ENCODE results near the gene ZKSCAN7. TPM values are rescaled to one million over a fixed set of nuclear protein-coding genes. Genes with fewer than 3 reads are reported as not detected.

Gene ZKSCAN7
- total RNA-seq, 1 donor from 2014 or later: 9.2 TPM

DNA sequence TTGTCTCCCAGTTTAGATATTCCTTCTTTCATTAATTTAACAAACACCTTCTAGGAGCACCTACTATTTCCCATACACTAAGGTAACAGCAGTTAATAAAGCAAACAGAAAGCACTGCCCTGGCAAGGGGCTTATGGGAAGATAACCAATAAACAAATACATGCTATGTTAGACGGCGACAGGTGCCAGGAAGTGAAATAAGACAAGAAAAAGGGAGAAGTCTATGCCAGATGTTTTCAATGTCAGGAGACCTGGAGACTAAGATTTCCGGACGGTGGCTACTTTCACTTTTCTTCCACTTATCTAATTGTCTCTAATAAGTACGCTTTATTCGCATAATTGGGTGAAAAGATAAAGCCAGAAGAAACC, 45.0 kb upstream of the ZKSCAN7 start:
- Mint-ChIP-seq H3K36me3 (ENCODE audit: low read depth) (peaks cover 23% of the 10 kb centered on the region), H3K4me3 (peak overlapping the region; percentile 95), H3K9me3 (peaks cover 2% of the 10 kb centered on the region), H3K27me3 (no peaks in the 10 kb centered on the region), H3K27ac (peak overlapping the region; percentile 92), H3K4me1 (peaks cover 40% of the 10 kb centered on the region)
- POLR2A ChIA-PET: interaction anchor here (1.1 to 2.1 kb wide), 9 partner anchors 8 to 466 kb away, joined by 3 to 19 read pairs (median 10); partner anchors contain the start of genes EXOSC7, KIAA1143, KIF15 and TCAIM
- intact Hi-C loops (cut with micrococcal nuclease): loop anchor here (1.0 to 5.0 kb wide), 8 partner anchors 33 to 1223 kb away; partner anchors contain the start of genes ABHD5, KIAA1143, KIF15 and SNRK
- CTCF ChIA-PET: interaction anchor here (0.6 kb wide), 1 partner anchor 45 kb away, joined by 3 read pairs; the partner anchor contains the start of gene ZKSCAN7
- no peak for DNase-seq
- no peak for TF ChIP-seq CTCF (IDR thresholded peaks at IDR 0.05)
- peak; percentile 30 for ATAC-seq (ENCODE audit: low read depth)

- CTCF ChIA-PET: interaction anchor here (1.4 to 1.5 kb wide), 2 partner anchors 21 to 33 kb away, joined by 4 read pairs; no protein-coding TSS in a partner anchor
- peaks cover 11% of the 10 kb centered on the region for H3K36me3 Mint-ChIP-seq (ENCODE audit: low read depth)
- H3K9me3 Mint-ChIP-seq: no peaks in the 10 kb centered on the region
- intact Hi-C loops (cut with micrococcal nuclease): loop anchor here (2.0 to 5.0 kb wide), 5 partner anchors 114 to 1224 kb away; partner anchors contain the start of genes ABHD5, SNRK, TCAIM and TMEM42
- peaks cover 42% of the 10 kb centered on the region for H3K4me1 Mint-ChIP-seq
- DNase-seq (no peak), ATAC-seq (ENCODE audit: low read depth) (no peak)
- TF ChIP-seq CTCF (IDR thresholded peaks at IDR 0.05): no peak
- peak overlapping the region; percentile 95 for H3K4me3 Mint-ChIP-seq
- no peaks in the 10 kb centered on the region for H3K27me3 Mint-ChIP-seq
- H3K27ac Mint-ChIP-seq: peak overlapping the region; percentile 92
- POLR2A ChIA-PET: interaction anchor here (0.6 to 2.1 kb wide), 20 partner anchors 9 to 465 kb away, joined by 3 to 19 read pairs (median 6); partner anchors contain the start of genes EXOSC7, KIAA1143, KIF15 and TCAIM
These were observed 43.8 kb upstream of the ZKSCAN7 start for GRCh38 chr3:44511238-44511566.

DNA sequence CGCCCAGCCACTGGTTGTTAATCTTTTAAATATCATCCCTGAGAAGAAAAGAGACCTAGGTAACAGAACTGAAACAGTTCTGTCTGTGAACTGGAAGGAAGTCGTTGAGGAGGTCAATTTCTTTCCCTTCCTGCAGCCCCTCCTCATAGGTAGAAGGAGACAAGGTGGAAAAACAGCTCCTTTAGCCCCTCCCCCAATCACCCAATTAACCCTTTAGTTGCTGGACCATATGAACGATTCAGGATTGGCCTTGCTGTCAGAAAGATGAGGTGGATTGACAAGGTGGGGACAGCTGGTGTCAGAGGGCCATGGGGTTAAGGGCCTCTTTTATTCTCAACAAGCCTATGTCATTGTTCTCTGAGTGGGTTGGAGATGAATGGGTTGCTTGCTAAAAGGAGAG, 41.5 kb upstream of the ZKSCAN7 start:
- ChIA-PET CTCF (no interaction called here), POLR2A (no interaction called here)
- Mint-ChIP-seq H3K4me3 (no peak overlapping the region), H3K27me3 (no peaks in the 10 kb centered on the region), H3K27ac (peak overlapping the region; percentile 35), H3K36me3 (ENCODE audit: low read depth) (peaks cover 3% of the 10 kb centered on the region), H3K9me3 (no peaks in the 10 kb centered on the region), H3K4me1 (peaks cover 34% of the 10 kb centered on the region)
- DNase-seq (no peak), ATAC-seq (ENCODE audit: low read depth) (no peak)
- intact Hi-C loops (cut with micrococcal nuclease): loop anchor here (5.0 kb wide), 2 partner anchors 821 to 1226 kb away; partner anchors contain the start of genes ABHD5 and SNRK
- TF ChIP-seq CTCF (IDR thresholded peaks at IDR 0.05): no peak

DNA sequence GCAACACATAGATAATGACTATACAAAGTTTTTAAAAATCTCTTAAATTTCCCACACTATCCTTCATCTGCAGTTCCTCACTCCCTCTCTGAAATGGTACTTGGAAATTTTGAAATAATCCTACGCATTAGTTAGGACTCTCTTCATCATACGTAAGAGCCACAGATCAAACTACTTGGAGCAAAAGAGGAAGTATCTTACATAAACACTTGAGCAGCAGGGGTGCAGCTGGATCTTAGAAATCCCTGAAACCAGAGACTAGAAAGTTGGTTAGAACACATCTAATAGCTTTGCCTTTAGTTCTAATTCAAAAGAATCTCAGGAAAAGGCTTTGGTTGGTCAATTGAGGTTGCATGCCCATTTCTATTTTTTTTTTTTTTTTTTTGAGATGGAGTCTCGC, 38.8 kb upstream of the ZKSCAN7 start:
- no peak for TF ChIP-seq CTCF (IDR thresholded peaks at IDR 0.05)
- H3K4me3 Mint-ChIP-seq: no peak overlapping the region
- H3K27ac Mint-ChIP-seq: no peak overlapping the region
- ChIA-PET CTCF (no interaction called here), POLR2A (no interaction called here)
- DNase-seq: no peak
- no peaks in the 10 kb centered on the region for H3K9me3 Mint-ChIP-seq
- peaks cover 21% of the 10 kb centered on the region for H3K4me1 Mint-ChIP-seq
- ATAC-seq (ENCODE audit: low read depth): no peak
- H3K27me3 Mint-ChIP-seq: no peaks in the 10 kb centered on the region
- intact Hi-C loops (cut with micrococcal nuclease): no loop called here
- no peaks in the 10 kb centered on the region for H3K36me3 Mint-ChIP-seq (ENCODE audit: low read depth)

DNA sequence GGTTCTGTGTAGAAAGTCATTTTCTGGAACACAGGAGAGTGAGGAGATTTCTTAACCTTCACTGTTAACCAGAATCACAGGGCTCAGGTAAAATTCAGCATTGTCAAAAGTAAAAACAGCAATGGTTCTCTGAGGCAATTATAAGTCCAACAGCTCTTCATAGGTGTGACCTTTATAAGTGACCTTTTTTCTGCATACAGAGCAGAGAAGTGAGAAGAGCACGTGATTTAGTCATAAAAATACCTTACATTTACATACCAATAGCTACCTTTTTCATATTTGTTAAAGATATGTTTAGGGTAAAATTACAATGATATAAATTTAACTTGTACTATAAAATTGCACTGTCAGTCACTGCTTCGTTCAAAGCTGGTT, 36.2 kb upstream of the ZKSCAN7 start:
- intact Hi-C loops (cut with micrococcal nuclease): no loop called here
- Mint-ChIP-seq H3K4me3 (no peak overlapping the region), H3K27me3 (peaks cover 12% of the 10 kb centered on the region), H3K9me3 (no peaks in the 10 kb centered on the region), H3K27ac (no peak overlapping the region), H3K36me3 (ENCODE audit: low read depth) (no peaks in the 10 kb centered on the region), H3K4me1 (peaks cover 14% of the 10 kb centered on the region)
- no peak for TF ChIP-seq CTCF (IDR thresholded peaks at IDR 0.05)
- ChIA-PET CTCF (no interaction called here), POLR2A (no interaction called here)
- ATAC-seq (ENCODE audit: low read depth) (no peak), DNase-seq (no peak)

Measured in activated B cell treated with CpG ODN at 0.5 μM for 24 hours (primary cell).